H1 (cell line): Measurements from ENCODE around the gene SHISA8. TPM values are rescaled to one million over a fixed set of nuclear protein-coding genes. Genes with fewer than 3 reads are reported as not detected.

Source experiments
- CTBP2 ChIP-seq: IDR thresholded peaks from 2 replicates; pipeline ENCODE4 v1.7.0; 2011; ENCODE audit warnings: borderline replicate concordance, mild to moderate bottlenecking, moderate library complexity, mixed read lengths, low read length; ENCODE audit not compliant: insufficient read depth, insufficient read length
- SIN3A ChIP-seq, 2 experiments: IDR thresholded peaks in 1 of 2; conservative IDR thresholded peaks in 1 of 2; 2 replicates each; pipeline ENCODE4 v1.6.1; 2011 to 2012; ENCODE audit warnings: low read length in 2 of 2, improper control_type of control experiment in 1 of 2, low read depth in 1 of 2, mild to moderate bottlenecking in 1 of 2
- TAF1 ChIP-seq: IDR thresholded peaks from 2 replicates; pipeline ENCODE4 v1.6.1; 2011; ENCODE audit warnings: mild to moderate bottlenecking, low read depth, low read length
- polyA plus RNA-seq, 7 experiments: library from polyadenylated mRNA; depleted of rRNA in 3 of 7; stranded (reverse) in 5 of 7; unstranded in 2 of 7; fragments of >200 nt in 5 of 7; fragments of 200-250 nt in 2 of 7; gene quantifications; 1 replicate in 5 of 7; 2 replicates in 1 of 7; 4 replicates in 1 of 7; pipeline versions ENCODE4 v1.2.1 to v1.2.3, GENCODE V29; 2011 to 2013; ENCODE audit warnings: missing spikeins in 2 of 7, mixed read lengths in 2 of 7
- total RNA-seq: library from RNA; stranded (reverse); fragmentation: NEBNext Ultra II Directional; extraction: Animal tissue kit (Norgen Biotek cat#: 25700); gene quantifications from 2 replicates; pipeline ENCODE4 v1.2.1, GENCODE V29; 2021
- TF ChIP-seq, protein P1 (sequence below): IDR thresholded peaks from 2 replicates; pipeline ENCODE4 v1.6.1; 2012; ENCODE audit warnings: inconsistent platforms

The SHISA8 gene
- total and polyA plus RNA-seq, 2 of the 8 experiments (the other 6 are each of a cell fraction or from before 2014, with no cell fraction given), result 0.14 to 0.89 TPM

GRCh38 chr22:41913040-41913719 is 1.7 kb downstream of the SHISA8 start (continued):
- TF ChIP-seq, protein P1, sequence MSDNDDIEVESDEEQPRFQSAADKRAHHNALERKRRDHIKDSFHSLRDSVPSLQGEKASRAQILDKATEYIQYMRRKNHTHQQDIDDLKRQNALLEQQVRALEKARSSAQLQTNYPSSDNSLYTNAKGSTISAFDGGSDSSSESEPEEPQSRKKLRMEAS, result no peak; the same call in 1 of the 2 replicates
- TF ChIP-seq CTBP2 (no peak), SIN3A (conservative IDR thresholded peaks at IDR 0.05 in 1 of 2, IDR thresholded peaks at IDR 0.05 in 1 of 2; ENCODE audit: low read depth in 1 of 2, low read length in 2 of 2) (no peak), TAF1 (no peak)
